ENCODE measurements around the gene TOR2A.

GRCh38 chr9:127723444-127723843 is 11.7 kb downstream of the TOR2A start:
- no peak for TF ChIP-seq CTCF (IDR thresholded peaks at IDR 0.05)
- no peak for TF ChIP-seq ATF2 (CRISPR knock-in tag; IDR thresholded peaks at IDR 0.05; ENCODE audit: borderline replicate concordance, low read depth)
